ENCODE data around the gene IQGAP2.

DNA sequence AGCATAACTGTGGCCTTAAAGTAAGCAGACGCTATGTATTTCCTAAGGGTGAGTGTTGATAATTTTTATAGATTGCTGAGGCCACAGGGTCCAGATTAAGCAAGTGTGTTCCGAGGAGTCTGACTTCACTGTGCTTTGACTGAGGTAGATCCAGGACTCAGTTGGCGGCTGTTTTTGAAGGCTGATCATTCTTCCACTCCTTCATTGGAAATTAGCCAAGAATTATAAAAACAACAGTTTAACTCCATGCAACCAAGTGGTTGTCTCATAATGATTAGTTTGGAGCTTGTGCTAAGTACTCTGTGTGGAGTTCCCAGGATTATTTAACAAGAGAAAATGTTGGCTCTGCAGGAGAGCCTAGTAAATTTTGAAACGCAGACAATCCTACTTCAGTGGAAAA is 19.1 kb downstream of the IQGAP2 start:
- TF ChIP-seq, protein P1, sequence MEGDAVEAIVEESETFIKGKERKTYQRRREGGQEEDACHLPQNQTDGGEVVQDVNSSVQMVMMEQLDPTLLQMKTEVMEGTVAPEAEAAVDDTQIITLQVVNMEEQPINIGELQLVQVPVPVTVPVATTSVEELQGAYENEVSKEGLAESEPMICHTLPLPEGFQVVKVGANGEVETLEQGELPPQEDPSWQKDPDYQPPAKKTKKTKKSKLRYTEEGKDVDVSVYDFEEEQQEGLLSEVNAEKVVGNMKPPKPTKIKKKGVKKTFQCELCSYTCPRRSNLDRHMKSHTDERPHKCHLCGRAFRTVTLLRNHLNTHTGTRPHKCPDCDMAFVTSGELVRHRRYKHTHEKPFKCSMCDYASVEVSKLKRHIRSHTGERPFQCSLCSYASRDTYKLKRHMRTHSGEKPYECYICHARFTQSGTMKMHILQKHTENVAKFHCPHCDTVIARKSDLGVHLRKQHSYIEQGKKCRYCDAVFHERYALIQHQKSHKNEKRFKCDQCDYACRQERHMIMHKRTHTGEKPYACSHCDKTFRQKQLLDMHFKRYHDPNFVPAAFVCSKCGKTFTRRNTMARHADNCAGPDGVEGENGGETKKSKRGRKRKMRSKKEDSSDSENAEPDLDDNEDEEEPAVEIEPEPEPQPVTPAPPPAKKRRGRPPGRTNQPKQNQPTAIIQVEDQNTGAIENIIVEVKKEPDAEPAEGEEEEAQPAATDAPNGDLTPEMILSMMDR (optimal IDR thresholded peaks at IDR 0.05 in 1 of 3, IDR thresholded peaks at IDR 0.05 in 1 of 3, conservative IDR thresholded peaks at IDR 0.05 in 1 of 3; ENCODE audit: extremely low read depth in 1 of 3, insufficient read depth in 2 of 3, low read length in 3 of 3): no peak
- no peak for TF ChIP-seq EZH2 (IDR thresholded peaks at IDR 0.05; ENCODE audit: low read length)

Data from keratinocyte (primary cell).